ENCODE results near the gene SAPCD1. TPM values are rescaled to one million over a fixed set of nuclear protein-coding genes. Genes with fewer than 3 reads are reported as not detected.
A peak's percentile ranks its signal among the peaks of the same experiment; 100 is the strongest.

The SAPCD1 gene
- polyA plus RNA-seq, 1 of the 3 experiments (the other 2 are of a cell fraction) = 5.9 TPM

DNA sequence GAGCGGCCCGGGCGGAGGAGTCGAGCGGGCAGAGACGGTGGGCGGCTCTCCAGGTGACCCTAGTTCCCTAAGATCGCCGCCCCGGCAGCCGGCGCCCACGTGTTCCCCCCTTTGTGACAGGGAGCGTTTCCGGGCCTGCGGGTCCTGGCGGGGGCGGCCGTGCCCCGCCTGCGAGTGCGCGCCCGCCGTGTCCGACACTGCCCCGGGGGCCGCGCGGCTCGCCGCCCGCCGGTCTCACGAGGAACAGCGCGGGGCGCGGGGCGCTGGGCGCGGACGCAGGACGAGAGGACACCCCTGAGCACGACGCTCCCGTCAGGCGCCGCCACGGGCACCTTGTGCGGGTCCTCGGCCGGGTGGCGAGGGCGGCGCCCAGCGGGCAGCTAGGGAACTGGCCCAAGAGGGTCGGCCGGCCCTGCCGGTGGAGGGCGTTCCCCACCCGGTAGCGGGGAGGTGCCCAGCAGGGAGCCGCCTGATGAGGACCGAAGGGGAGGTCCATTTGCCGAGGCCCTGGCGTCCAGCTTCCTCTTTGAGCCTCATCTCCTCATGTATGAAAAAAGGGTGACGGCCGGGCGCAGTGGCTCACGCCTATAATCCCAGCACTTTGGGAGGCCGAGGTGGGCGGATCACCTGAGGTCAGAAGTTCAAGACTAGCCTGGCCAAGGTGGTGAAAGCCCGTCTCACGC is 33.3 kb downstream of the SAPCD1 start, which contains the start of gene VARS1:
VARS1 (minus strand) TSS at position 137 of the 683 bp plus-strand sequence. CDS start 535 bp downstream, outside the sequence.
- Histone ChIP-seq H3K9ac (peak within 1 kb of the TSS; percentile 84), H3K9me2 (no peaks in the 10 kb centered on the region), H3F3A (replicated peaks; ENCODE audit: insufficient read depth) (peaks cover 23% of the 10 kb centered on the region), H3K9me3 (no peaks in the 10 kb centered on the region), H4K20me1 (ENCODE audit: insufficient read depth) (no peaks in the 10 kb centered on the region), H3K4me1 (ENCODE audit: control insufficient read depth in 1 of 2, insufficient read depth in 2 of 2, low read depth in 1 of 2, low read length in 1 of 2) (peaks cover 3 to 12% of the 10 kb centered on the region in 2 experiments; a peak in 3 of 4 replicates), H3K27ac (ENCODE audit: low read depth in 2 of 2, low read length in 1 of 2) (peak within 1 kb of the TSS; percentile 72 to 96), H3K27me3 (ENCODE audit: insufficient read depth) (no peaks in the 10 kb centered on the region), H3K36me3 (replicated peaks in 1 of 2; ENCODE audit: control insufficient read depth in 1 of 2, insufficient read depth in 2 of 2, low read length in 1 of 2) (peaks cover 12 to 16% of the 10 kb centered on the region in 2 experiments), H2AFZ (ENCODE audit: low read depth) (peak within 1 kb of the TSS; percentile 95), H3K4me3 (ENCODE audit: low read depth in 2 of 2, low read length in 1 of 2) (peak within 1 kb of the TSS; percentile 80 to 82), H3K4me2 (peak within 1 kb of the TSS; percentile 99), H3K79me2 (ENCODE audit: insufficient read depth) (peaks cover 30% of the 10 kb centered on the region)
- TF ChIP-seq SMC3 (IDR thresholded peaks at IDR 0.05; ENCODE audit: low read depth, low read length) (peak; percentile 46), ELF1 (IDR thresholded peaks at IDR 0.05) (peak; percentile 48), MXI1 (IDR thresholded peaks at IDR 0.05; ENCODE audit: low read depth, low read length) (peak; percentile 99), GATA2 (CRISPR knock-in tag; IDR thresholded peaks at IDR 0.05) (no peak), POLR2AphosphoS5 (IDR thresholded peaks at IDR 0.05; ENCODE audit: low read depth, low read length) (peak; percentile 36; the same call in 1 of the 2 replicates), EZH2phosphoT487 (IDR thresholded peaks at IDR 0.05; ENCODE audit: borderline replicate concordance, low read depth) (no peak), RAD21 (IDR thresholded peaks at IDR 0.05; ENCODE audit: low read length) (peak; percentile 53), GABPA (IDR thresholded peaks at IDR 0.05; ENCODE audit: low read depth) (peak; percentile 50; the same call in 1 of the 2 replicates), FOXM1 (IDR thresholded peaks at IDR 0.05; ENCODE audit: low read depth) (no peak), SIN3A (IDR thresholded peaks at IDR 0.05; ENCODE audit: borderline replicate concordance, low read depth, low read length) (peak; percentile 91; the same call in 1 of the 2 replicates), RXRA (IDR thresholded peaks at IDR 0.05; ENCODE audit: borderline replicate concordance, low read depth) (no peak), TEAD4 (IDR thresholded peaks at IDR 0.05; ENCODE audit: borderline replicate concordance, insufficient read depth) (no peak)
- TF ChIP-seq, protein P1, sequence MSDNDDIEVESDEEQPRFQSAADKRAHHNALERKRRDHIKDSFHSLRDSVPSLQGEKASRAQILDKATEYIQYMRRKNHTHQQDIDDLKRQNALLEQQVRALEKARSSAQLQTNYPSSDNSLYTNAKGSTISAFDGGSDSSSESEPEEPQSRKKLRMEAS (IDR thresholded peaks at IDR 0.05; ENCODE audit: low read depth) = peak; percentile 99
- TF ChIP-seq, protein P2, sequence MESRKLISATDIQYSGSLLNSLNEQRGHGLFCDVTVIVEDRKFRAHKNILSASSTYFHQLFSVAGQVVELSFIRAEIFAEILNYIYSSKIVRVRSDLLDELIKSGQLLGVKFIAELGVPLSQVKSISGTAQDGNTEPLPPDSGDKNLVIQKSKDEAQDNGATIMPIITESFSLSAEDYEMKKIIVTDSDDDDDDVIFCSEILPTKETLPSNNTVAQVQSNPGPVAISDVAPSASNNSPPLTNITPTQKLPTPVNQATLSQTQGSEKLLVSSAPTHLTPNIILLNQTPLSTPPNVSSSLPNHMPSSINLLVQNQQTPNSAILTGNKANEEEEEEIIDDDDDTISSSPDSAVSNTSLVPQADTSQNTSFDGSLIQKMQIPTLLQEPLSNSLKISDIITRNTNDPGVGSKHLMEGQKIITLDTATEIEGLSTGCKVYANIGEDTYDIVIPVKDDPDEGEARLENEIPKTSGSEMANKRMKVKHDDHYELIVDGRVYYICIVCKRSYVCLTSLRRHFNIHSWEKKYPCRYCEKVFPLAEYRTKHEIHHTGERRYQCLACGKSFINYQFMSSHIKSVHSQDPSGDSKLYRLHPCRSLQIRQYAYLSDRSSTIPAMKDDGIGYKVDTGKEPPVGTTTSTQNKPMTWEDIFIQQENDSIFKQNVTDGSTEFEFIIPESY (IDR thresholded peaks at IDR 0.05; ENCODE audit: borderline replicate concordance, low read depth) = no peak
- TF ChIP-seq, protein P3, sequence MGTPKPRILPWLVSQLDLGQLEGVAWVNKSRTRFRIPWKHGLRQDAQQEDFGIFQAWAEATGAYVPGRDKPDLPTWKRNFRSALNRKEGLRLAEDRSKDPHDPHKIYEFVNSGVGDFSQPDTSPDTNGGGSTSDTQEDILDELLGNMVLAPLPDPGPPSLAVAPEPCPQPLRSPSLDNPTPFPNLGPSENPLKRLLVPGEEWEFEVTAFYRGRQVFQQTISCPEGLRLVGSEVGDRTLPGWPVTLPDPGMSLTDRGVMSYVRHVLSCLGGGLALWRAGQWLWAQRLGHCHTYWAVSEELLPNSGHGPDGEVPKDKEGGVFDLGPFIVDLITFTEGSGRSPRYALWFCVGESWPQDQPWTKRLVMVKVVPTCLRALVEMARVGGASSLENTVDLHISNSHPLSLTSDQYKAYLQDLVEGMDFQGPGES (IDR thresholded peaks at IDR 0.05; ENCODE audit: low read depth, low read length) = no peak
- TF ChIP-seq, protein P4, sequence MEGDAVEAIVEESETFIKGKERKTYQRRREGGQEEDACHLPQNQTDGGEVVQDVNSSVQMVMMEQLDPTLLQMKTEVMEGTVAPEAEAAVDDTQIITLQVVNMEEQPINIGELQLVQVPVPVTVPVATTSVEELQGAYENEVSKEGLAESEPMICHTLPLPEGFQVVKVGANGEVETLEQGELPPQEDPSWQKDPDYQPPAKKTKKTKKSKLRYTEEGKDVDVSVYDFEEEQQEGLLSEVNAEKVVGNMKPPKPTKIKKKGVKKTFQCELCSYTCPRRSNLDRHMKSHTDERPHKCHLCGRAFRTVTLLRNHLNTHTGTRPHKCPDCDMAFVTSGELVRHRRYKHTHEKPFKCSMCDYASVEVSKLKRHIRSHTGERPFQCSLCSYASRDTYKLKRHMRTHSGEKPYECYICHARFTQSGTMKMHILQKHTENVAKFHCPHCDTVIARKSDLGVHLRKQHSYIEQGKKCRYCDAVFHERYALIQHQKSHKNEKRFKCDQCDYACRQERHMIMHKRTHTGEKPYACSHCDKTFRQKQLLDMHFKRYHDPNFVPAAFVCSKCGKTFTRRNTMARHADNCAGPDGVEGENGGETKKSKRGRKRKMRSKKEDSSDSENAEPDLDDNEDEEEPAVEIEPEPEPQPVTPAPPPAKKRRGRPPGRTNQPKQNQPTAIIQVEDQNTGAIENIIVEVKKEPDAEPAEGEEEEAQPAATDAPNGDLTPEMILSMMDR (IDR thresholded peaks at IDR 0.05) = peak; percentile 66
- TF ChIP-seq, protein P5, sequence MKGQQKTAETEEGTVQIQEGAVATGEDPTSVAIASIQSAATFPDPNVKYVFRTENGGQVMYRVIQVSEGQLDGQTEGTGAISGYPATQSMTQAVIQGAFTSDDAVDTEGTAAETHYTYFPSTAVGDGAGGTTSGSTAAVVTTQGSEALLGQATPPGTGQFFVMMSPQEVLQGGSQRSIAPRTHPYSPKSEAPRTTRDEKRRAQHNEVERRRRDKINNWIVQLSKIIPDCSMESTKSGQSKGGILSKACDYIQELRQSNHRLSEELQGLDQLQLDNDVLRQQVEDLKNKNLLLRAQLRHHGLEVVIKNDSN (IDR thresholded peaks at IDR 0.05; ENCODE audit: borderline replicate concordance, low read depth) = peak; percentile 65; the same call in 1 of the 2 replicates
- CTCF ChIA-PET = interaction anchor here (0.7 to 3.0 kb wide), 22 partner anchors 10 to 250 kb away, joined by 3 to 37 read pairs (median 4); partner anchors contain the start of genes ABHD16A, ATP6V1G2, DDAH2 and HSPA1A
- POLR2A ChIA-PET = interaction anchor here (0.8 to 1.8 kb wide), 10 partner anchors 11 to 172 kb away, joined by 3 to 24 read pairs (median 3); partner anchors contain the start of genes ABHD16A, HSPA1A, HSPA1B and HSPA1L
- peak; percentile 98 for DNase-seq
- 5% methylated on average over 13 of the region's 75 CpGs for WGBS (ENCODE audit: low lambda C conversion rate)
